HepG2 (cell line): ENCODE data around the gene ADGRG6. TPM values are rescaled to one million over a fixed set of nuclear protein-coding genes. Genes with fewer than 3 reads are reported as not detected.

ENCODE experiments used
- ARID2 ChIP-seq: sonication (generic); formaldehyde crosslinking; IDR thresholded peaks from 2 replicates; pipeline ENCODE4 v1.8.1; 2022; ENCODE audit warnings: mild to moderate bottlenecking, missing genetic modification reagents, borderline replicate concordance
- HES4 ChIP-seq: sonication (generic); formaldehyde crosslinking; IDR thresholded peaks from 2 replicates; pipeline ENCODE4 v1.9.0; 2021; ENCODE audit warnings: mild to moderate bottlenecking, missing genetic modification reagents, borderline replicate concordance
- HINFP ChIP-seq: sonication (generic); formaldehyde crosslinking; IDR thresholded peaks from 2 replicates; pipeline ENCODE4 v1.4.0; 2020; ENCODE audit warnings: low read depth, mild to moderate bottlenecking, missing genetic modification reagents
- MEIS2 ChIP-seq: sonication (generic); formaldehyde crosslinking; IDR thresholded peaks from 2 replicates; pipeline ENCODE4 v1.9.0; 2021; ENCODE audit warnings: mild to moderate bottlenecking, missing genetic modification reagents
- MIER2 ChIP-seq: IDR thresholded peaks from 2 replicates; pipeline ENCODE4 v1.6.1; 2016; ENCODE audit warnings: missing biosample characterization, missing genetic modification reagents
- NR0B2 ChIP-seq: sonication (generic); formaldehyde crosslinking; IDR thresholded peaks from 2 replicates; pipeline ENCODE4 v1.4.0; 2020; ENCODE audit warnings: mild to moderate bottlenecking, missing genetic modification reagents
- ZNF407 ChIP-seq: sonication (generic); formaldehyde crosslinking; IDR thresholded peaks from one replicate; pipeline ENCODE4 v1.5.1; 2020; ENCODE audit warnings: mild to moderate bottlenecking, missing genetic modification reagents; ENCODE audit errors: not compliant biosample characterization
- ZNF510 ChIP-seq: sonication (generic); formaldehyde crosslinking; IDR thresholded peaks from 2 replicates; pipeline ENCODE4 v1.4.0; 2020; ENCODE audit warnings: low read depth, mild to moderate bottlenecking, missing genetic modification reagents
- polyA plus RNA-seq, 8 experiments: library from polyadenylated mRNA; depleted of rRNA in 3 of 8; stranded (reverse) in 7 of 8; unstranded in 1 of 8; fragments of >200 nt; fragmentation: Illumina TruSeq in 4 of 8; extraction: Trizol in 4 of 8; gene quantifications; 2 replicates each; pipeline versions ENCODE4 v1.2.1 to v1.2.3, GENCODE V29; 2011 to 2016; ENCODE audit warnings: low read depth in 4 of 8, missing spikeins in 1 of 8, mixed read lengths in 1 of 8; ENCODE audit not compliant: insufficient read depth in 1 of 8
- total RNA-seq, 5 experiments: library from RNA; depleted of rRNA; stranded (reverse); fragments of >200 nt; fragmentation: Illumina TruSeq; extraction: Trizol; gene quantifications; 2 replicates each; pipeline ENCODE4 v1.2.3, GENCODE V29; 2016; ENCODE audit warnings: low read depth in 1 of 5
- TF ChIP-seq, protein P1 (sequence below): IDR thresholded peaks from 2 replicates; pipeline ENCODE4 v1.6.1; 2018; ENCODE audit warnings: missing genetic modification reagents, mild to moderate bottlenecking, missing compliant biosample characterization

The ADGRG6 gene
- total and polyA plus RNA-seq, 2 of the 13 experiments (the other 11 are each of a cell fraction or from before 2014, with no cell fraction given), result 129 to 249 TPM

GRCh38 chr6:142373268-142374090 lies 71.7 kb downstream of the ADGRG6 start (continued):
- TF ChIP-seq, protein P1, sequence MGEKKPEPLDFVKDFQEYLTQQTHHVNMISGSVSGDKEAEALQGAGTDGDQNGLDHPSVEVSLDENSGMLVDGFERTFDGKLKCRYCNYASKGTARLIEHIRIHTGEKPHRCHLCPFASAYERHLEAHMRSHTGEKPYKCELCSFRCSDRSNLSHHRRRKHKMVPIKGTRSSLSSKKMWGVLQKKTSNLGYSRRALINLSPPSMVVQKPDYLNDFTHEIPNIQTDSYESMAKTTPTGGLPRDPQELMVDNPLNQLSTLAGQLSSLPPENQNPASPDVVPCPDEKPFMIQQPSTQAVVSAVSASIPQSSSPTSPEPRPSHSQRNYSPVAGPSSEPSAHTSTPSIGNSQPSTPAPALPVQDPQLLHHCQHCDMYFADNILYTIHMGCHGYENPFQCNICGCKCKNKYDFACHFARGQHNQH (CRISPR knock-in tag), result no peak
- TF ChIP-seq ARID2 (no peak), HES4 (no peak), NR0B2 (CRISPR knock-in tag) (no peak), MIER2 (CRISPR knock-in tag) (no peak), ZNF407 (CRISPR knock-in tag) (no peak), MEIS2 (CRISPR knock-in tag) (no peak), HINFP (no peak), ZNF510 (CRISPR knock-in tag) (no peak)
